Measurements from ENCODE around the gene GSTO1.

DNA sequence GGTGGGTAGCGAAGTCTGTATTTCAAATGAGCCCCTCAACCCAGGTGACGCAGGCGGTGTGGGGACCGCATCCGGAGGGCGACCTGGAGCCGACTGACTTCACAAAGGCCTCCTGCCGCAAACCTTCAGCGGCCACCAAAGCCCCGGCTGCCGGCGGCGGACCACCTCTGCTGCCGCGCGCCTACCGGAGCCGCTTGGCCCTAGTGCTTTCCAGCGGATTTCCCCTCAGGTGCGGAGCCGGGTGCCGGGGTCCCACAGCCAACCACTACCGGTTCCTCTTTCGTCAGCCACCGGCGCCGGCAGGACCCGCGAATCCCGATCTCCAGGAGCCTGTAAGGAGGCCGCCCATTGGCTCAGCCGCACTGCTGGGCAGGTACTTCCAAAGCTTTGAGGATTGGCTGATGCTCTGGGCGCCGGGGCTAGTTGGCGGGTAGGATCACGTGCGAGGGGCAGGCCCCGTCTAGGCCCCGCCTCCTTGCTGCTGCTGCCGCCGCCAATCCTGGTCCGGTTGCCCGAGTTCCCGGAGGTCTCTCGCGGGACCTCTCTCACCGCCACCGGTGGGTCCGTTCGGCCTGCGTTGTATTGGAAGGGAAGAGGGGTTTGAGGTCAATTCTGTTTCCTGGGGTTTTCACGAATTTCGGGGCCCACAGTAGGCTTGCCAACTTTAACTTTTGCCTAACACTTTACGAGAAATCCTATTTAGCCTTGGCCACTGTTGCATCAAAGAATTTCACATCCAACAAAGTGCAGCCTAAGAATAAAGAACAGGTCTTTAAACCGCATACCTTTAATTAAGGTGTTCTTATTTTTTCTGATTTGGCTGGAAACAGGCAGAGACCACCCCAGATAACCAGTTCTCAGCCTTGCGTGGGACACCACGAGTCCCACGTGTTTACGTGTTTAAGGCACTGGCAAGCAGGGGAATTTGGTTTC, 14.3 kb downstream of the GSTO1 start, which contains the start of gene GSTO2:
- TF ChIP-seq, protein P1, sequence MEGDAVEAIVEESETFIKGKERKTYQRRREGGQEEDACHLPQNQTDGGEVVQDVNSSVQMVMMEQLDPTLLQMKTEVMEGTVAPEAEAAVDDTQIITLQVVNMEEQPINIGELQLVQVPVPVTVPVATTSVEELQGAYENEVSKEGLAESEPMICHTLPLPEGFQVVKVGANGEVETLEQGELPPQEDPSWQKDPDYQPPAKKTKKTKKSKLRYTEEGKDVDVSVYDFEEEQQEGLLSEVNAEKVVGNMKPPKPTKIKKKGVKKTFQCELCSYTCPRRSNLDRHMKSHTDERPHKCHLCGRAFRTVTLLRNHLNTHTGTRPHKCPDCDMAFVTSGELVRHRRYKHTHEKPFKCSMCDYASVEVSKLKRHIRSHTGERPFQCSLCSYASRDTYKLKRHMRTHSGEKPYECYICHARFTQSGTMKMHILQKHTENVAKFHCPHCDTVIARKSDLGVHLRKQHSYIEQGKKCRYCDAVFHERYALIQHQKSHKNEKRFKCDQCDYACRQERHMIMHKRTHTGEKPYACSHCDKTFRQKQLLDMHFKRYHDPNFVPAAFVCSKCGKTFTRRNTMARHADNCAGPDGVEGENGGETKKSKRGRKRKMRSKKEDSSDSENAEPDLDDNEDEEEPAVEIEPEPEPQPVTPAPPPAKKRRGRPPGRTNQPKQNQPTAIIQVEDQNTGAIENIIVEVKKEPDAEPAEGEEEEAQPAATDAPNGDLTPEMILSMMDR (IDR thresholded peaks at IDR 0.05), result no peak
- peak; percentile 67 for TF ChIP-seq POLR2A (IDR thresholded peaks at IDR 0.05)

Measured in testis (tissue), 2 donors.